ENCODE data around the gene SMAD6. TPM values are rescaled to one million over a fixed set of nuclear protein-coding genes. Genes with fewer than 3 reads are reported as not detected.

Gene SMAD6
- total and polyA plus RNA-seq, 9 of the 15 experiments (the other 6 are each of a cell fraction or from before 2014, with no cell fraction given) = 0.10 to 15.5 (median 3.7) TPM

DNA sequence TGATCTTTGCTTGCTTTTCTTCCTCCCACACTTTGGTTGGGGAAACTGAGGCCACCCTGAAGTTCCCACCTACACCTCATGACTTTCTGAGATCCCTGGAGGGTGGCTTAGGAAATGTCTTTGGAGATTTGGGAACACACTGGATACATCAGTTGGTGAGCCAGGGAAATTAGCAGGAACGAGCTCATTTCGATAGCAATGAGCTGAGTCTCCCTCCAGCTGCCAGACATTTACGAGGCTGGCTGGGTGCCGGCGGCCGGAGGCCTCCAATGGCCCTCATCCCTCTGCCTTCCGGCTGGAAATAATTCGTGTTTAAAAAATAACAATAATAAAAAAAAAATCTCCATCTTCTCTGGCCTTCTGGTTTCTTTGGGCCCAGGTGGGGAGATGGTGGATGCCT lies 38.8 kb downstream of the SMAD6 start:
- Histone ChIP-seq H3K79me2 (ENCODE audit: control insufficient read depth, insufficient read depth, low read length) (peaks cover 28% of the 10 kb centered on the region; the same call in 2 of the 3 replicates), H3K4me3 (no peak overlapping the region), H2AFZ (ENCODE audit: low read depth, low read length) (no peak overlapping the region), H3K36me3 (ENCODE audit: control insufficient read depth, insufficient read depth, low read length) (peaks cover 2% of the 10 kb centered on the region; the same call in 1 of the 3 replicates), H4K20me1 (replicated peaks; ENCODE audit: control insufficient read depth, insufficient read depth, low read length) (peaks cover 13% of the 10 kb centered on the region; the same call in 1 of the 2 replicates), H3K9me3 (replicated peaks; ENCODE audit: control insufficient read depth, insufficient read depth, low read depth, low read length) (no peaks in the 10 kb centered on the region), H3K4me2 (ENCODE audit: insufficient read depth, low read length) (no peak overlapping the region), H3K4me1 (replicated peaks in 1 of 2; ENCODE audit: control insufficient read depth in 2 of 2, insufficient read depth in 2 of 2, low read length in 2 of 2) (peaks cover 0 to under 1% of the 10 kb centered on the region in 2 experiments; a peak in 1 of 5 replicates), H3K9me1 (ENCODE audit: control insufficient read depth, insufficient read depth, low read length) (no peaks in the 10 kb centered on the region), H3K9ac (ENCODE audit: insufficient read depth in 1 of 2, low read depth in 2 of 2, low read length in 2 of 2) (no peak overlapping the region), H3K27me3 (ENCODE audit: control insufficient read depth in 2 of 2, insufficient read depth in 2 of 2, low read length in 2 of 2) (no peaks in the 10 kb centered on the region), H3K27ac (ENCODE audit: extremely low read depth, low read depth, low read length) (no peak overlapping the region)
- TF ChIP-seq FIP1L1 (IDR thresholded peaks at IDR 0.05; ENCODE audit: low read depth, low read length, poor library complexity, severe bottlenecking) = no peak
- TF ChIP-seq U2AF1 (optimal IDR thresholded peaks at IDR 0.05; ENCODE audit: low read depth, low read length) = no peak
- TF ChIP-seq DNMT1 (IDR thresholded peaks at IDR 0.05) = no peak
- TF ChIP-seq SRSF9 (IDR thresholded peaks at IDR 0.05; ENCODE audit: borderline replicate concordance, low read depth, low read length) = no peak
- no peak for TF ChIP-seq THRA (IDR thresholded peaks at IDR 0.05)
- no peak for TF ChIP-seq HMGN3 (IDR thresholded peaks at IDR 0.05; ENCODE audit: borderline replicate concordance, extremely low read depth, insufficient read length, low read depth, low read length)
- no peak for DNase-seq (ENCODE audit: extremely low read depth in 1 of 4, low spot score in 3 of 4)
- no peak for ATAC-seq
- WGBS (ENCODE audit: insufficient coverage, low coverage, missing lambda C conversion rate) = 70% methylated on average over 8 of the region's 8 CpGs
- intact Hi-C loops (cut with micrococcal nuclease) (no loop called here), in situ Hi-C loops (cut with MboI) (no loop called here)
- CTCF ChIA-PET (ENCODE audit: low intra/inter-chr PET ratio) = no interaction called here
- POLR2A ChIA-PET = interaction anchor here (0.7 kb wide), 1 partner anchor 8 kb away, joined by 3 read pairs; no protein-coding TSS in a partner anchor
- BruUV-seq (replicated peaks) = no TSS peak
- no peak for FAIRE-seq

All from K562 (cell line).